Ectodermal cell (in vitro differentiated cells): Measurements from ENCODE around the gene SETD3.

Source experiments
- H3K27ac ChIP-seq: 2 replicates; pipeline ENCODE4 v1.7.0; 2013; ENCODE audit warnings: mild to moderate bottlenecking, low read depth, low read length; ENCODE audit not compliant: insufficient read depth, poor library complexity, severe bottlenecking
- H3K27me3 ChIP-seq: 2 replicates; pipeline ENCODE4 v1.7.0; 2013; ENCODE audit warnings: mild to moderate bottlenecking, low read length; ENCODE audit not compliant: insufficient read depth, control insufficient read depth, poor library complexity, severe bottlenecking
- H3K36me3 ChIP-seq: one replicate; pipeline ENCODE4 v1.7.0; 2013; ENCODE audit warnings: low read length; ENCODE audit not compliant: control insufficient read depth, insufficient read depth
- H3K4me1 ChIP-seq: one replicate; pipeline ENCODE4 v1.7.0; 2013; ENCODE audit warnings: low read length; ENCODE audit not compliant: control insufficient read depth, insufficient read depth
- H3K4me3 ChIP-seq: 2 replicates; pipeline ENCODE4 v1.7.0; 2013; ENCODE audit warnings: low read depth, low read length, control low read depth; ENCODE audit not compliant: insufficient read depth
- H3K9me3 ChIP-seq: 2 replicates; pipeline ENCODE4 v1.7.0; 2013; ENCODE audit warnings: mild to moderate bottlenecking, low read length, moderate library complexity; ENCODE audit not compliant: control insufficient read depth
- WGBS, 2 experiments: methylation state at CpG; one replicate each; pipeline ENCODE4 v1.1.7; 2013; ENCODE audit warnings: missing lambda C conversion rate in 2 of 2; 5-methylcytosine and 5-hydroxymethylcytosine counted together

SETD3 gene

GRCh38 chr14:99516156-99516870 is 35.7 kb upstream of the SETD3 start:
- no peak overlapping the region for H3K4me3 ChIP-seq
- WGBS, 2 experiments = 94 to 96% methylated on average over 24 of the region's 24 CpGs

GRCh38 chr14:99515301-99516155 is 34.9 kb upstream of the SETD3 start:
- no peaks in the 10 kb centered on the region for H3K9me3 ChIP-seq
- H3K36me3 ChIP-seq = peaks cover 14% of the 10 kb centered on the region
- no peak overlapping the region for H3K27ac ChIP-seq
- no peak overlapping the region for H3K4me3 ChIP-seq
- peaks cover 6% of the 10 kb centered on the region for H3K4me1 ChIP-seq
- no peaks in the 10 kb centered on the region for H3K27me3 ChIP-seq
- WGBS, 2 experiments = 93% methylated on average over 27 of the region's 27 CpGs

More at GRCh38 chr14:99516156-99516870, 35.7 kb upstream of the SETD3 start:
- Histone ChIP-seq H3K27ac (no peak overlapping the region), H3K9me3 (no peaks in the 10 kb centered on the region), H3K4me1 (peaks cover 8% of the 10 kb centered on the region), H3K36me3 (peaks cover 14% of the 10 kb centered on the region), H3K27me3 (no peaks in the 10 kb centered on the region)

DNA sequence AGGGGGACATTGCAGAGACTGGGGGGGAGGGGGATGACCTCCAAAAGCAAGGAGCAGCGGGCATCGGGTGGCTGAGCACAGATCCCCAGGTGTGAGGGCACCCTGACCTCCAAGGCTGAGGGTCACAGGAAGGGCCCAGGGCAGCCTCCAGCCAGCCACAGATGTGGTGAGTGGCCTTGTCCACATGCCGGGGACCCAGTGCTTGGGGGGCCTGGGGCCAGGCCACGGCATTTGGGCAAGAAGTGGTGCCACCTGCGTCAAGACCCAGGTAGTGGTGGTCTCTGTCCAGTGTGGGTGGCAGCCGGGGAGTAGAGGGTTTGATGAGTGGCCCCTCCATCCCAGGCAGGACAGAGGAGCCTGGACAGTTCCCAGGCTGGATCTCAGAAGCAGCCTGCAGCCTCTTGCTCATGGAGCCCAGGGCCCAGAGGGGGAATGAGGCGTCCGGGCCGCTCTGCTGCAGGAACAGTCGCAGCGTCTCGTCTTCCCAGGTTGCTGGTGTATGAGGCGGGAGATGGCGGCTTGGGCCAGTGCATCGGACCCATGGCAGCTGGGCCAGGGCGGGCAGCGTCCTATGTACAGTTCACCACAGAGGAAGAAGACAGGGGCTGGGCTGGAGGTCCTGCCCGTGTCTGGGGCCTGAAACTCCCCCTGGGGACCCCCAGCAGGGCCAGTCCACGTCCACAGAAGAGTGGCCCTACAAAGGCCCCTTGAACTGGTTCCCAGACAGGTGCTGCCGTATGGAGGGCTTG is 34.1 kb upstream of the SETD3 start:
- Histone ChIP-seq H3K4me3 (no peak overlapping the region), H3K9me3 (no peaks in the 10 kb centered on the region), H3K4me1 (peaks cover 7% of the 10 kb centered on the region), H3K27me3 (no peaks in the 10 kb centered on the region), H3K36me3 (peaks cover 10% of the 10 kb centered on the region), H3K27ac (no peak overlapping the region)
- 95 to 96% methylated on average over 20 of the region's 20 CpGs for WGBS, 2 experiments

GRCh38 chr14:99513946-99514551 is 33.4 kb upstream of the SETD3 start:
- WGBS, 2 experiments = 91 to 94% methylated on average over 13 of the region's 13 CpGs
- Histone ChIP-seq H3K36me3 (peaks cover 12% of the 10 kb centered on the region), H3K9me3 (no peaks in the 10 kb centered on the region), H3K27ac (no peak overlapping the region), H3K4me1 (peaks cover 9% of the 10 kb centered on the region), H3K27me3 (no peaks in the 10 kb centered on the region), H3K4me3 (no peak overlapping the region)

- Histone ChIP-seq H3K9me3 (no peaks in the 10 kb centered on the region), H3K4me1 (peaks cover 11% of the 10 kb centered on the region), H3K4me3 (no peak overlapping the region), H3K36me3 (peaks cover 20% of the 10 kb centered on the region), H3K27me3 (no peaks in the 10 kb centered on the region), H3K27ac (no peak overlapping the region)
- WGBS, 2 experiments = 94 to 95% methylated on average over 15 of the region's 15 CpGs
Observed at GRCh38 chr14:99513183-99513694, 32.6 kb upstream of the SETD3 start.

GRCh38 chr14:99512571-99513182 is 32.0 kb upstream of the SETD3 start:
- Histone ChIP-seq H3K9me3 (no peaks in the 10 kb centered on the region), H3K27me3 (no peaks in the 10 kb centered on the region), H3K4me3 (no peak overlapping the region), H3K27ac (no peak overlapping the region), H3K4me1 (peaks cover 11% of the 10 kb centered on the region), H3K36me3 (peaks cover 20% of the 10 kb centered on the region)
- WGBS, 2 experiments = 93% methylated on average over 16 of the region's 16 CpGs

DNA sequence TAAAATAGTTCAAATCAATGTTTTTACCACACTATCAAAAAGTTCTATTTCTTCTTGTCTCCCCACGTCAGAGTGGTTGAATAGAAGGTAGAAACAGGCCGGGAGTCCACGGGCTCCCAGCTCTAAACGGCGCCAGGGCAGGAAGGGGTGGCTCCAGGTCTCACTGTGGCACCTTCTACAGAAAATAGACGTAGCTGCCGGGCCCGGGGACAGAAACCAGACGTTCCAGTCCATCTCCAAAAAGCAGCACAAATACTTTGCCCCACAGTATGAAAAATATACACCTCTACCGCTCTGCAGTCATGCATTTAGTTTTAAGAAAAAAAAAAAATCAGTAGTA is 31.4 kb upstream of the SETD3 start:
- no peak overlapping the region for H3K27ac ChIP-seq
- H3K27me3 ChIP-seq = no peaks in the 10 kb centered on the region
- H3K4me3 ChIP-seq = no peak overlapping the region
- H3K4me1 ChIP-seq = peaks cover 11% of the 10 kb centered on the region
- H3K9me3 ChIP-seq = no peaks in the 10 kb centered on the region
- H3K36me3 ChIP-seq = peaks cover 20% of the 10 kb centered on the region
- 93 to 95% methylated on average over 9 to 10 of the region's 10 CpGs for WGBS, 2 experiments

DNA sequence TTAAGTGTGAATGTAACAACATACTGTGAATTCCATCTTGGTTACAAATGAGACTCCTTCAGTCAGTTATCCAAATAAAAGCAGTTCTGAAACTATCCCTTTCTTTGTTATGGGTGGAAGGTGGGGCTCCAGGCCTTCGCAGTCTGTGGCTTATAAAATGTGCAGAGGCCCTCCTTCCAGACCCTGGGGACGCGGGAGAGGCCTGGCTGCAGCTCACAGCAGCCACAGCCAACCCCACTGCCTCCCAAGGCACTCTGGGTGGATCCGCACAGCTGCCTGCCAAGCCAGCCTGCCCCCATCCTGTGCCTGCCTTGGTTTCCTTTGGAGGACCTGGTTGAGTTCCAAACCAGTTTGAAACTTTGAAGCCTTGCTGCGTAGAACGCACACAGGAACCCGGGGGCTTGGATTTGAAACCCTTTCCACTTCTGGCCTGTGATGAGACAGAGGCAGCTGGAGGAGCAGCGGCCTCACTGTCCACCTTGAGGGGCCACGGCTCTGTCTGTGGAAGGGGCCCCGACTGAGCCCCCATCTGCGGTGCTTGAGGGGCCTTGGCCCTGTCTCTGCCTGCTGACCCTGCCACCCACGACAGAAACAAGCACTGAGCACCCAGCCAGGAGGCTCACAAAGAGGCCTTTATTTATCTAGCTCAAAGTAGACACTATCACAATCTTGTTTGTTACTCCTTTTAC is 30.9 kb upstream of the SETD3 start:
- Histone ChIP-seq H3K9me3 (no peaks in the 10 kb centered on the region), H3K27me3 (no peaks in the 10 kb centered on the region), H3K27ac (no peak overlapping the region), H3K36me3 (peaks cover 20% of the 10 kb centered on the region), H3K4me1 (peaks cover 11% of the 10 kb centered on the region), H3K4me3 (no peak overlapping the region)
- 92% methylated on average over 12 of the region's 12 CpGs for WGBS, 2 experiments

- Histone ChIP-seq H3K9me3 (no peaks in the 10 kb centered on the region), H3K27me3 (no peaks in the 10 kb centered on the region), H3K4me1 (peaks cover 11% of the 10 kb centered on the region), H3K27ac (no peak overlapping the region), H3K36me3 (peaks cover 24% of the 10 kb centered on the region), H3K4me3 (no peak overlapping the region)
- 65 to 71% methylated on average over 12 to 13 of the region's 15 CpGs for WGBS, 2 experiments
Observed at GRCh38 chr14:99510556-99511139, 30.0 kb upstream of the SETD3 start.
